ENCODE measurements around the gene SEC24C.

SEC24C gene

DNA sequence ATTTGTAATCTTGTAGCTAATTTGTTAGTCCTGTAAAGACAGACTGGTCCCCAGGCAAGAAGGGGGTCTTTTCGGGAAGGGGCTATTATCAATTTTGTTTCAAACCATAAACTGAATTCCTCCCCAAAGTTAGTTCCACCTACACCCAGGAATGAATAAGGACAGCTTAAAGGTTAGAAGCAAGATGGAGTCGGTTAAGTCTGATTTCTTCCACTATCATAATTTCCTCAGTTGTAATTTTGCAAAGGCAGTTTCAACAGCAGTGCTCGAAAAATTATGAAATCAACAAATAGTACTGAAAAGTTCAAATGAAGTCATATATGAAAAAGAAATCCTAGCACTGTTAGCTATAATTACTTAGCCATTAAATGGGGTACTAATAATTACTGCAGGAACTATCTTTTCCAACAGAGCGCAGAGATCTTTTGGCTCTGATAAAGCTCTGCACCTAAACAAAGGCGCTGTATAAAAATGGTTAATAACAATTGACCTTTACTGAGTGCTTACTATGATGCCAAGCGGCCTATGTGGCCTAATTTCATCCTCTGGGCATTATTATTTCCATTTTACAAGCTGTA lies 756 bp upstream of the SEC24C start:
- no peak for DNase-seq (ENCODE audit: low spot score)
- POLR2A ChIA-PET (ENCODE audit: low non-redundant PET), result interaction anchor here (0.8 to 1.2 kb wide), 2 partner anchors 13 to 28 kb away, joined by 4 read pairs; a partner anchor contains a TSS
- CTCF ChIA-PET, result interaction anchor here (0.7 kb wide), 1 partner anchor 22 kb away, joined by 3 read pairs; no protein-coding TSS in a partner anchor
- TF ChIP-seq, protein P1, sequence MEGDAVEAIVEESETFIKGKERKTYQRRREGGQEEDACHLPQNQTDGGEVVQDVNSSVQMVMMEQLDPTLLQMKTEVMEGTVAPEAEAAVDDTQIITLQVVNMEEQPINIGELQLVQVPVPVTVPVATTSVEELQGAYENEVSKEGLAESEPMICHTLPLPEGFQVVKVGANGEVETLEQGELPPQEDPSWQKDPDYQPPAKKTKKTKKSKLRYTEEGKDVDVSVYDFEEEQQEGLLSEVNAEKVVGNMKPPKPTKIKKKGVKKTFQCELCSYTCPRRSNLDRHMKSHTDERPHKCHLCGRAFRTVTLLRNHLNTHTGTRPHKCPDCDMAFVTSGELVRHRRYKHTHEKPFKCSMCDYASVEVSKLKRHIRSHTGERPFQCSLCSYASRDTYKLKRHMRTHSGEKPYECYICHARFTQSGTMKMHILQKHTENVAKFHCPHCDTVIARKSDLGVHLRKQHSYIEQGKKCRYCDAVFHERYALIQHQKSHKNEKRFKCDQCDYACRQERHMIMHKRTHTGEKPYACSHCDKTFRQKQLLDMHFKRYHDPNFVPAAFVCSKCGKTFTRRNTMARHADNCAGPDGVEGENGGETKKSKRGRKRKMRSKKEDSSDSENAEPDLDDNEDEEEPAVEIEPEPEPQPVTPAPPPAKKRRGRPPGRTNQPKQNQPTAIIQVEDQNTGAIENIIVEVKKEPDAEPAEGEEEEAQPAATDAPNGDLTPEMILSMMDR (conservative IDR thresholded peaks at IDR 0.05; ENCODE audit: low read depth), result no peak
- H3K27ac ChIP-seq, result peak overlapping the region; percentile 87

DNA sequence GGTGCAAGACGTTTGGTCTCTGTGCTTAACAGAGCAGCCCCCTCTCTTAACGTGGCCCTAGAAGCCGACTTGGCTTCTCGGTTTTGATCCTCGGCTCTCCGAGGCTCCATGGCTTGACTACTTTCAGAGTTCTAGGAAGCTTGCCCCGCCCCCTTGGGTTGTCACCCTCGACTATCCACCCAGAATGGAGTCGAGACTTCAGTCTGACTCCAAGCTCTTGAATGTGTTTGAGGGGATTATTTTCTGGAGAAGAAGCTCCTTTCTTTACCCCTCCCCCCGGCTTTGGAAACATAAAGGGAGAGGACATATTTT lies 448 bp downstream of the SEC24C start:
- ChIA-PET CTCF (no interaction called here), POLR2A (ENCODE audit: low non-redundant PET) (interaction anchor here (0.7 kb wide), 1 partner anchor 24 kb away, joined by 3 read pairs; no protein-coding TSS in a partner anchor)
- H3K27ac ChIP-seq, result peak overlapping the region; percentile 87
- DNase-seq (ENCODE audit: low spot score), result peak; percentile 51
- TF ChIP-seq, protein P1 (conservative IDR thresholded peaks at IDR 0.05; ENCODE audit: low read depth), result no peak

DNA sequence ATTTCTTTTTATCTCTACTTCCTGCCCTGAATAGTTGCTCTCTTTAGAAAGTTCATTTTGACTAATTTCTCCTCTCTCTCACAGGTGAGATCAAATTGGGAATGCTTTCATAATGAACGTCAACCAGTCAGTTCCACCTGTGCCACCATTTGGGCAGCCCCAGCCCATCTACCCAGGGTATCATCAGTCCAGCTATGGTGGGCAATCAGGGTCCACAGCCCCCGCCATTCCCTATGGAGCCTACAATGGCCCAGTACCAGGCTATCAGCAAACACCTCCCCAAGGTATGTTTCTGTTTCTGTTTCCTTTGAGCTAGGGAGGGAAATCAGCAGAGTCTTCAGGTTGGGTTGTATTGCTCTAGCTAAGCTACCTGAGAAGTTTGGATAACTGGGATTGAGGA lies 2.5 kb downstream of the SEC24C start:
- TF ChIP-seq, protein P1 (conservative IDR thresholded peaks at IDR 0.05; ENCODE audit: low read depth), result no peak
- CTCF ChIA-PET, result no interaction called here
- POLR2A ChIA-PET (ENCODE audit: low non-redundant PET), result interaction anchor here (0.5 kb wide), 1 partner anchor 32 kb away, joined by 6 read pairs; no protein-coding TSS in a partner anchor
- no peak overlapping the region for H3K27ac ChIP-seq
- DNase-seq (ENCODE audit: low spot score), result no peak

DNA sequence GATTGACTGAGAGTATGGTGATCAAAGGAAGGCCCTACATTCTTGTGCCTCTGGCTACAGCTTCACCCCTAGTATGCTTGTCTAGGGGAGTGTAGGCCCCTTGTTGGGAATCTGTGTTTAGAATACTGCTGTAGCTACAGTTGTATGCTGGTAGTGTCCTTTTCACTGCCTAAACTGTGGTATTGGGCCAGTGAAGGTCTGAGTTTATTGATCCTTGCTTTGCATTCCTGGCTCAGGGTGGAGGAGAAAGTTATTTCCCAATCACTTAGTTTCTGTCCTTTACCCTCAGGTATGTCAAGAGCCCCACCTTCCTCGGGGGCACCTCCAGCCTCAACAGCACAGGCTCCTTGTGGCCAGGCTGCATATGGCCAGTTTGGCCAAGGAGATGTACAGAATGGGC lies 6.6 kb downstream of the SEC24C start:
- DNase-seq (ENCODE audit: low spot score), result no peak
- TF ChIP-seq, protein P1 (conservative IDR thresholded peaks at IDR 0.05; ENCODE audit: low read depth), result no peak
- CTCF ChIA-PET, result no interaction called here
- POLR2A ChIA-PET (ENCODE audit: low non-redundant PET), result no interaction called here
- H3K27ac ChIP-seq, result no peak overlapping the region

DNA sequence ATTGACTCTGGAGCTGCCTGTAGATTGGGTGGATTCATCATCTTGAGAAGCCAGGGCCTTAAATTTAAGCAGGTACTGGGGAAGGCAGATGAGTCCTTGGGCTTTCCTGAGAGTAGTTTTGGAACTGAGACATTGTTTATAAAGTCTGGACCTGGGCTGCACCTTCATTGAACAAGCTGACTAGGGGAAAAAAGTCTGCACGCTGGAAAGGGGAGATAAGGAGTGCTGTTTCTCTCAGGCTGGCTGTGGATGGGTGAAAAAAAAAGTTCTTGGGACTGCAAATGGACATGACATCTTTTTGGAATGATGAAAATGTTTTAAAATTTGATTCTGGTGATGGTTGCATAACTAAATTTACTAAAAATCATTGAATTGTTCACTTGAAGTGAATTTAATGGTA lies 12.0 kb downstream of the SEC24C start:
- DNase-seq (ENCODE audit: low spot score), result no peak
- ChIA-PET POLR2A (ENCODE audit: low non-redundant PET) (no interaction called here), CTCF (interaction anchor here (0.6 to 0.7 kb wide), 7 partner anchors 10 to 408 kb away, joined by 3 to 10 read pairs (median 4); no protein-coding TSS in a partner anchor)
- H3K27ac ChIP-seq, result no peak overlapping the region
- TF ChIP-seq, protein P1 (conservative IDR thresholded peaks at IDR 0.05; ENCODE audit: low read depth), result no peak

GRCh38 chr10:73758704-73759511 lies 14.7 kb downstream of the SEC24C start:
- POLR2A ChIA-PET (ENCODE audit: low non-redundant PET), result no interaction called here
- no peak overlapping the region for H3K27ac ChIP-seq
- TF ChIP-seq, protein P1 (conservative IDR thresholded peaks at IDR 0.05; ENCODE audit: low read depth), result no peak
- DNase-seq (ENCODE audit: low spot score), result no peak
- CTCF ChIA-PET, result interaction anchor here (0.6 kb wide), 1 partner anchor 24 kb away, joined by 3 read pairs; no protein-coding TSS in a partner anchor

Measured in RWPE1 (cell line).